ENCODE data around the gene MAPK11. TPM values are rescaled to one million over a fixed set of nuclear protein-coding genes. Genes with fewer than 3 reads are reported as not detected.

The MAPK11 gene
- total RNA-seq, 4 donors from 2014 or later: 6.2 to 53.5 (median 13.1) TPM

GRCh38 chr22:50285568-50286229 is 15.5 kb upstream of the MAPK11 start:
- no peak for TF ChIP-seq CTCF (IDR thresholded peaks at IDR 0.05; ENCODE audit: low read depth)

GRCh38 chr22:50284479-50284878 is 14.3 kb upstream of the MAPK11 start:
- TF ChIP-seq CTCF (IDR thresholded peaks at IDR 0.05; ENCODE audit: low read depth): no peak

- TF ChIP-seq CTCF (IDR thresholded peaks at IDR 0.05; ENCODE audit: low read depth): no peak
Measured at GRCh38 chr22:50283821-50284220, 13.6 kb upstream of the MAPK11 start.

- TF ChIP-seq CTCF (IDR thresholded peaks at IDR 0.05; ENCODE audit: low read depth): no peak
Measured at GRCh38 chr22:50282361-50283155, 12.4 kb upstream of the MAPK11 start.

GRCh38 chr22:50281957-50282356 is 11.8 kb upstream of the MAPK11 start:
- no peak for TF ChIP-seq CTCF (IDR thresholded peaks at IDR 0.05; ENCODE audit: low read depth)

GRCh38 chr22:50281384-50281760 is 11.2 kb upstream of the MAPK11 start:
- no peak for TF ChIP-seq CTCF (IDR thresholded peaks at IDR 0.05; ENCODE audit: low read depth)

- no peak for TF ChIP-seq CTCF (IDR thresholded peaks at IDR 0.05; ENCODE audit: low read depth)
Measured at GRCh38 chr22:50280708-50281383, 10.7 kb upstream of the MAPK11 start.
